Lung (tissue), 12 donors: Measurements from ENCODE around the gene GLCCI1. TPM values are rescaled to one million over a fixed set of nuclear protein-coding genes. Genes with fewer than 3 reads are reported as not detected.

ENCODE experiments used
- ATAC-seq: fragments of 200-7000 bp; cut with Tn5 transposase; one replicate; pipeline ENCODE4 v1.9.1; 2020; ENCODE audit warnings: moderate number of reproducible peaks; ENCODE audit not compliant: insufficient read depth, low FRiP score
- DNase-seq, 3 donors: peaks; one replicate each; pipeline ENCODE4 v3.0.0-alpha.2; 2013 to 2017
- H3K27ac ChIP-seq, 2 donors: one replicate each; pipeline ENCODE4 v1.5.1; 2013; ENCODE audit warnings: mild to moderate bottlenecking in 2 of 2, moderate library complexity in 2 of 2, control low read depth in 1 of 2, inconsistent platforms in 1 of 2, low read depth in 1 of 2, low read length in 1 of 2
- H3K27me3 ChIP-seq, 3 donors: one replicate each; pipeline ENCODE4 v1.5.1; 2013; ENCODE audit warnings: low read length in 2 of 3; ENCODE audit not compliant: control insufficient read depth in 3 of 3, insufficient read depth in 3 of 3
- H3K36me3 ChIP-seq, 4 donors: one replicate each; pipeline ENCODE4 v1.5.1; 2013; ENCODE audit warnings: low read length in 4 of 4, mild to moderate bottlenecking in 1 of 4, moderate library complexity in 1 of 4; ENCODE audit not compliant: control insufficient read depth in 4 of 4, insufficient read depth in 4 of 4
- H3K4me1 ChIP-seq, 5 donors: one replicate each; pipeline ENCODE4 v1.5.1; 2013; ENCODE audit warnings: low read length in 5 of 5, mild to moderate bottlenecking in 2 of 5, moderate library complexity in 1 of 5; ENCODE audit not compliant: control insufficient read depth in 5 of 5, insufficient read depth in 5 of 5
- H3K4me3 ChIP-seq: one replicate; pipeline ENCODE4 v1.5.1; 2013; ENCODE audit warnings: mild to moderate bottlenecking, control low read depth, moderate library complexity
- H3K9ac ChIP-seq, 2 donors: one replicate each; pipeline ENCODE4 v1.5.1; 2013; ENCODE audit warnings: low read length in 2 of 2, control low read depth in 1 of 2; ENCODE audit not compliant: insufficient read depth in 1 of 2
- H3K9me3 ChIP-seq, 4 donors: one replicate each; pipeline ENCODE4 v1.5.1; 2013; ENCODE audit warnings: low read length in 3 of 4, mild to moderate bottlenecking in 1 of 4, moderate library complexity in 1 of 4; ENCODE audit not compliant: control insufficient read depth in 4 of 4, insufficient read depth in 3 of 4
- CTCF ChIP-seq: IDR thresholded peaks from 2 replicates; pipeline ENCODE4 v1.5.1; 2012; ENCODE audit warnings: mild to moderate bottlenecking; ENCODE audit errors: control extremely low read depth, extremely low read depth
- WGBS, 2 donors: extraction: QIAGEN DNeasy Blood & Tissue Kit; methylation state at CpG; one replicate each; pipeline ENCODE4 v1.1.7; 2013; 5-methylcytosine and 5-hydroxymethylcytosine counted together
- polyA plus RNA-seq, 2 donors: library from polyadenylated mRNA; stranded (reverse); fragments of 200-250 nt; gene quantifications; one replicate each; pipeline ENCODE4 v1.2.1, GENCODE V29; 2013
- total RNA-seq, 2 donors: library from RNA; depleted of rRNA in 1 of 2; stranded (reverse); fragments of >200 nt in 1 of 2; gene quantifications; one replicate each; pipeline ENCODE4 v1.2.1, GENCODE V29; 2014 to 2021
- donor health status: control.
- donor health status: control.
- donor health status: Bipolar disorder and iron deficiency.
- donor health status: healthy.
- donor health status: DM: yes; HTN: yes; CAD: no.

The GLCCI1 gene
- total and polyA plus RNA-seq, 4 donors, result 2.5 to 60.2 (median 21.0) TPM

GRCh38 chr7:8115547-8116402 is 147.2 kb downstream of the GLCCI1 start:
- no peak for TF ChIP-seq CTCF
- 78 to 79% methylated on average over 3 of the region's 3 CpGs for WGBS, 2 donors
- Histone ChIP-seq H3K27me3 (no peaks in the 10 kb centered on the region), H3K9me3 (no peaks in the 10 kb centered on the region), H3K36me3 (peaks cover 0 to 10% (median 2%) of the 10 kb centered on the region in 4 donors), H3K27ac (no peak overlapping the region), H3K4me3 (no peak overlapping the region), H3K4me1 (no peaks in the 10 kb centered on the region), H3K9ac (no peak overlapping the region)
- no peak for DNase-seq
- ATAC-seq, result no peak

GRCh38 chr7:8117195-8117594 is 148.6 kb downstream of the GLCCI1 start:
- DNase-seq, result no peak
- H3K4me1 ChIP-seq, result no peaks in the 10 kb centered on the region
- H3K9ac ChIP-seq, result no peak overlapping the region
- WGBS, 2 donors, result 87 to 95% methylated on average over 2 of the region's 2 CpGs
- no peak for ATAC-seq
- H3K4me3 ChIP-seq, result no peak overlapping the region
- H3K9me3 ChIP-seq, result peaks cover 0 to 2% (median 0%) of the 10 kb centered on the region in 4 donors
- H3K27ac ChIP-seq, result no peak overlapping the region
- H3K27me3 ChIP-seq, result no peaks in the 10 kb centered on the region
- no peak for TF ChIP-seq CTCF
- peaks cover 0 to 14% (median 2%) of the 10 kb centered on the region in 4 donors for H3K36me3 ChIP-seq

- no peaks in the 10 kb centered on the region for H3K27me3 ChIP-seq
- WGBS, 2 donors, result 89 to 90% methylated on average over 8 of the region's 8 CpGs
- no peak for ATAC-seq
- H3K27ac ChIP-seq, result no peak overlapping the region
- no peak overlapping the region for H3K9ac ChIP-seq
- peaks cover 0 to 2% (median 0%) of the 10 kb centered on the region in 4 donors for H3K9me3 ChIP-seq
- TF ChIP-seq CTCF, result no peak
- peaks cover 0 to 11% (median 4%) of the 10 kb centered on the region in 4 donors for H3K36me3 ChIP-seq
- H3K4me3 ChIP-seq, result no peak overlapping the region
- no peak for DNase-seq
- H3K4me1 ChIP-seq, result no peaks in the 10 kb centered on the region
These were observed 150.7 kb downstream of the GLCCI1 start for GRCh38 chr7:8119262-8119661.
